HEK293 (cell line): ENCODE measurements around the gene SCN3A.

Experiments used
- CTCF ChIA-PET: fragments of 350-600 bp; formaldehyde crosslinking; extraction: SDS; loops from one replicate; lab custom pipeline; 2021; ENCODE audit warnings: antibody characterized with exemption; lab: Yijun Ruan, JAX
- POLR2A ChIA-PET: fragments of 300-600 bp; formaldehyde crosslinking; extraction: SDS; loops from one replicate; lab custom pipeline; 2020; ENCODE audit warnings: antibody characterized with exemption, inconsistent platforms; lab: Yijun Ruan, JAX
- H3K27ac ChIP-seq: fragments of 200-500 bp; sonication (Bioruptor generic); 2 replicates; pipeline ENCODE4 v1.5.1; 2014; ENCODE audit warnings: low read depth, low read length, control low read depth, inconsistent platforms; ENCODE audit errors: extremely low read depth
- H3K36me3 ChIP-seq, 2 experiments: fragments of 200-500 bp in 1 of 2; sonication (Bioruptor generic) in 1 of 2; 1 replicate in 1 of 2; 2 replicates in 1 of 2; pipeline ENCODE4 v1.5.1; 2014 to 2017; ENCODE audit warnings: inconsistent platforms in 2 of 2, low read length in 2 of 2; ENCODE audit not compliant: control insufficient read depth in 2 of 2, insufficient read depth in 1 of 2
- H3K4me1 ChIP-seq: fragments of 200-500 bp; sonication (Bioruptor generic); 2 replicates; pipeline ENCODE4 v1.5.1; 2014; ENCODE audit warnings: mild to moderate bottlenecking, low read length, inconsistent platforms; ENCODE audit not compliant: control insufficient read depth, insufficient read depth
- H3K4me3 ChIP-seq: 2 replicates; pipeline ENCODE4 v1.5.1; 2011; ENCODE audit warnings: low read depth, mild to moderate bottlenecking, control low read depth, low read length, moderate library complexity
- H3K9me3 ChIP-seq: fragments of 200-500 bp; sonication (Bioruptor generic); 2 replicates; pipeline ENCODE4 v1.5.1; 2014; ENCODE audit warnings: low read depth, low read length, inconsistent platforms; ENCODE audit not compliant: control insufficient read depth, insufficient read depth
- EGR2 ChIP-seq: fragments of 450-650 bp; formaldehyde crosslinking; IDR thresholded peaks from 2 replicates; pipeline ENCODE4 v1.5.1; 2016; ENCODE audit warnings: low read depth, missing biosample characterization, missing genetic modification characterization
- GFI1B ChIP-seq: fragments of 450-650 bp; formaldehyde crosslinking; IDR thresholded peaks from 2 replicates; pipeline ENCODE4 v1.5.1; 2016; ENCODE audit warnings: missing biosample characterization, missing genetic modification characterization
- GLI4 ChIP-seq: fragments of 450-650 bp; formaldehyde crosslinking; IDR thresholded peaks from 2 replicates; pipeline ENCODE4 v1.5.1; 2016; ENCODE audit warnings: missing biosample characterization, missing genetic modification characterization
- HOXD13 ChIP-seq: sonication (generic); formaldehyde crosslinking; IDR thresholded peaks from 2 replicates; pipeline ENCODE4 v1.8.0; 2022; ENCODE audit warnings: missing genetic modification reagents, borderline replicate concordance
- IKZF3 ChIP-seq: fragments of 450-650 bp; IDR thresholded peaks from 2 replicates; pipeline ENCODE4 v1.5.0; 2018; ENCODE audit warnings: missing biosample characterization, mild to moderate bottlenecking, missing genetic modification characterization, moderate library complexity
- SCRT1 ChIP-seq: fragments of 450-650 bp; formaldehyde crosslinking; IDR thresholded peaks from 2 replicates; pipeline ENCODE4 v1.5.1; 2016; ENCODE audit warnings: missing biosample characterization, missing genetic modification characterization, borderline replicate concordance
- ZBTB20 ChIP-seq: fragments of 450-650 bp; formaldehyde crosslinking; IDR thresholded peaks from 2 replicates; pipeline ENCODE4 v1.5.1; 2016; ENCODE audit warnings: missing biosample characterization, missing genetic modification characterization
- ZBTB21 ChIP-seq: fragments of 450-650 bp; formaldehyde crosslinking; IDR thresholded peaks from 2 replicates; pipeline ENCODE4 v1.5.1; 2017; ENCODE audit warnings: missing biosample characterization, missing genetic modification characterization
- ZNF10 ChIP-seq: fragments of 450-650 bp; formaldehyde crosslinking; IDR thresholded peaks from 2 replicates; pipeline ENCODE4 v1.5.1; 2017; ENCODE audit warnings: missing biosample characterization, missing genetic modification characterization
- ZNF146 ChIP-seq: fragments of 450-650 bp; formaldehyde crosslinking; IDR thresholded peaks from 2 replicates; pipeline ENCODE4 v1.5.1; 2016; ENCODE audit warnings: missing biosample characterization, missing genetic modification characterization
- ZNF155 ChIP-seq: fragments of 450-650 bp; formaldehyde crosslinking; IDR thresholded peaks from 2 replicates; pipeline ENCODE4 v1.5.1; 2016; ENCODE audit warnings: missing biosample characterization, missing genetic modification characterization
- ZNF16 ChIP-seq: fragments of 450-650 bp; formaldehyde crosslinking; IDR thresholded peaks from 2 replicates; pipeline ENCODE4 v1.5.1; 2016; ENCODE audit warnings: low read depth, missing biosample characterization, missing genetic modification characterization
- ZNF24 ChIP-seq: fragments of 450-650 bp; formaldehyde crosslinking; IDR thresholded peaks from 2 replicates; pipeline ENCODE4 v1.5.1; 2016; ENCODE audit warnings: missing biosample characterization, missing genetic modification characterization
- ZNF248 ChIP-seq: fragments of 450-650 bp; formaldehyde crosslinking; IDR thresholded peaks from 2 replicates; pipeline ENCODE4 v1.5.1; 2017; ENCODE audit warnings: missing biosample characterization, missing genetic modification characterization
- ZNF266 ChIP-seq: fragments of 450-650 bp; formaldehyde crosslinking; IDR thresholded peaks from 2 replicates; pipeline ENCODE4 v1.5.1; 2016; ENCODE audit warnings: missing biosample characterization, missing genetic modification characterization, low read depth
- ZNF274 ChIP-seq, 2 experiments: fragments of 200-500 bp in 1 of 2; fragments of 450-650 bp in 1 of 2; sonication (Bioruptor generic) in 1 of 2; formaldehyde crosslinking in 1 of 2; IDR thresholded peaks; 2 replicates each; pipeline versions ENCODE4 v1.5.1 to v1.6.1; 2014 to 2016; ENCODE audit warnings: borderline replicate concordance in 1 of 2, inconsistent platforms in 1 of 2, low read length in 1 of 2, missing biosample characterization in 1 of 2, missing genetic modification characterization in 1 of 2
- ZNF302 ChIP-seq: fragments of 450-650 bp; formaldehyde crosslinking; IDR thresholded peaks from 2 replicates; pipeline ENCODE4 v1.5.1; 2016; ENCODE audit warnings: missing biosample characterization, missing genetic modification characterization, low read depth
- ZNF37A ChIP-seq: fragments of 450-650 bp; IDR thresholded peaks from 2 replicates; pipeline ENCODE4 v1.5.1; 2018; ENCODE audit warnings: missing biosample characterization, missing genetic modification characterization
- ZNF433 ChIP-seq: fragments of 450-650 bp; formaldehyde crosslinking; IDR thresholded peaks from 2 replicates; pipeline ENCODE4 v1.5.1; 2016; ENCODE audit warnings: missing biosample characterization, missing genetic modification characterization, low read depth
- ZNF48 ChIP-seq: fragments of 450-650 bp; formaldehyde crosslinking; IDR thresholded peaks from 2 replicates; pipeline ENCODE4 v1.5.1; 2016; ENCODE audit warnings: missing biosample characterization, missing genetic modification characterization
- ZNF530 ChIP-seq: fragments of 450-650 bp; formaldehyde crosslinking; IDR thresholded peaks from 2 replicates; pipeline ENCODE4 v1.5.1; 2016; ENCODE audit warnings: low read depth, missing biosample characterization, missing genetic modification characterization
- ZNF555 ChIP-seq: fragments of 450-650 bp; formaldehyde crosslinking; conservative IDR thresholded peaks from 2 replicates; pipeline ENCODE4 v1.5.1; 2017; ENCODE audit warnings: missing biosample characterization, mild to moderate bottlenecking, missing genetic modification characterization, inconsistent platforms
- ZNF560 ChIP-seq: fragments of 450-650 bp; formaldehyde crosslinking; IDR thresholded peaks from 2 replicates; pipeline ENCODE4 v1.5.1; 2017; ENCODE audit warnings: missing biosample characterization, missing genetic modification characterization, borderline replicate concordance
- ZNF571 ChIP-seq: fragments of 450-650 bp; formaldehyde crosslinking; IDR thresholded peaks from 2 replicates; pipeline ENCODE4 v1.5.0; 2017; ENCODE audit warnings: missing biosample characterization, missing genetic modification characterization
- ZNF596 ChIP-seq: fragments of 450-650 bp; IDR thresholded peaks from 2 replicates; pipeline ENCODE4 v1.5.0; 2018; ENCODE audit warnings: missing biosample characterization, mild to moderate bottlenecking, missing genetic modification characterization, moderate library complexity
- ZNF610 ChIP-seq: fragments of 450-650 bp; formaldehyde crosslinking; IDR thresholded peaks from 2 replicates; pipeline ENCODE4 v1.5.1; 2016; ENCODE audit warnings: missing biosample characterization, missing genetic modification characterization, borderline replicate concordance
- ZNF621 ChIP-seq: fragments of 450-650 bp; formaldehyde crosslinking; IDR thresholded peaks from 2 replicates; pipeline ENCODE4 v1.5.1; 2017; ENCODE audit warnings: missing biosample characterization, missing genetic modification characterization
- ZNF626 ChIP-seq: fragments of 450-650 bp; sonication (Bioruptor Pico); formaldehyde crosslinking; IDR thresholded peaks from 2 replicates; pipeline ENCODE4 v1.5.1; 2018; ENCODE audit warnings: missing biosample characterization, missing genetic modification characterization, inconsistent platforms
- ZNF629 ChIP-seq: fragments of 450-650 bp; formaldehyde crosslinking; IDR thresholded peaks from 2 replicates; pipeline ENCODE4 v1.5.1; 2017; ENCODE audit warnings: missing biosample characterization, missing genetic modification characterization
- ZNF658 ChIP-seq: fragments of 450-650 bp; formaldehyde crosslinking; IDR thresholded peaks from 2 replicates; pipeline ENCODE4; 2016; ENCODE audit warnings: missing biosample characterization, missing genetic modification characterization
- ZNF792 ChIP-seq: fragments of 450-650 bp; formaldehyde crosslinking; IDR thresholded peaks from 2 replicates; pipeline ENCODE4 v1.5.1; 2016; ENCODE audit warnings: missing biosample characterization, missing genetic modification characterization
- ZNF830 ChIP-seq: fragments of 450-650 bp; IDR thresholded peaks from 2 replicates; pipeline ENCODE4 v1.5.0; 2018; ENCODE audit warnings: missing biosample characterization, missing genetic modification characterization, low read depth, mild to moderate bottlenecking, moderate library complexity
- TF ChIP-seq, protein P1 (sequence below): fragments of 450-650 bp; formaldehyde crosslinking; IDR thresholded peaks from 2 replicates; pipeline ENCODE4 v1.5.1; 2016; ENCODE audit warnings: missing biosample characterization, missing genetic modification characterization
- TF ChIP-seq, protein P2 (sequence below): fragments of 450-650 bp; formaldehyde crosslinking; IDR thresholded peaks from 2 replicates; pipeline ENCODE4 v1.5.1; 2016; ENCODE audit warnings: missing biosample characterization, missing genetic modification characterization
- TF ChIP-seq, protein P3 (sequence below): fragments of 450-650 bp; formaldehyde crosslinking; IDR thresholded peaks from 2 replicates; pipeline ENCODE4 v1.5.1; 2016; ENCODE audit warnings: missing biosample characterization, missing genetic modification characterization

SCN3A gene

DNA sequence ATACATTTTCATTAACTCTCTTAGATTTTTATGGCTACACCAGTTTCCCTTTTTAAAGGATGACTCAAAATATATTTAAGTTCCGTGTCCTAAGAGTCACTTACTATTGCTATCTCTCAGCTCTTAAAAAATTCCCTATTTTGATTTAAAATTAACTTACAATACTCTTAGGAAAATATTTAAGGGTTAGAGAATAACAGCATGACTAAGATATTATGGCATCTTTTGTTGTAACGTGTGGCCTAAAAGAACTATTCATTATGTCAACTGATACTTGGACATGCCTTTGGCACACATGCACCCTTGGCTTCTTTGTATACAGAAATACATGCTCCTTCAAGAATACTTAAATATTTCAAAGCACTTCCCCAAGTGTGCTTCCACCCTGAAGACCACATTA lies 42.3 kb downstream of the SCN3A start:
- Histone ChIP-seq H3K9me3 (no peaks in the 10 kb centered on the region), H3K27ac (no peak overlapping the region), H3K4me3 (no peak overlapping the region), H3K4me1 (no peaks in the 10 kb centered on the region), H3K36me3 (no peaks in the 10 kb centered on the region)
- no peak for TF ChIP-seq ZNF37A
- TF ChIP-seq ZNF10 (tag by site-specific recombination) = no peak
- TF ChIP-seq ZNF555 (tag by site-specific recombination) = no peak
- TF ChIP-seq ZBTB21 (tag by site-specific recombination) = no peak
- TF ChIP-seq ZNF830 (tag by site-specific recombination) = no peak
- TF ChIP-seq ZNF792 = no peak
- no peak for TF ChIP-seq GFI1B (tag by site-specific recombination)
- no peak for TF ChIP-seq ZNF274 (IDR thresholded peaks at IDR 0.05; ENCODE audit: low read length)
- TF ChIP-seq ZNF274 (tag by site-specific recombination; IDR thresholded peaks at IDR 0.05; ENCODE audit: borderline replicate concordance) = no peak
- no peak for TF ChIP-seq ZNF16 (tag by site-specific recombination)
- TF ChIP-seq IKZF3 (tag by site-specific recombination) = no peak
- no peak for TF ChIP-seq EGR2 (tag by site-specific recombination)
- no peak for TF ChIP-seq ZNF48 (tag by site-specific recombination)
- no peak for TF ChIP-seq ZNF629
- no peak for TF ChIP-seq ZNF621 (tag by site-specific recombination)
- no peak for TF ChIP-seq ZNF266 (tag by site-specific recombination)
- TF ChIP-seq, protein P1, sequence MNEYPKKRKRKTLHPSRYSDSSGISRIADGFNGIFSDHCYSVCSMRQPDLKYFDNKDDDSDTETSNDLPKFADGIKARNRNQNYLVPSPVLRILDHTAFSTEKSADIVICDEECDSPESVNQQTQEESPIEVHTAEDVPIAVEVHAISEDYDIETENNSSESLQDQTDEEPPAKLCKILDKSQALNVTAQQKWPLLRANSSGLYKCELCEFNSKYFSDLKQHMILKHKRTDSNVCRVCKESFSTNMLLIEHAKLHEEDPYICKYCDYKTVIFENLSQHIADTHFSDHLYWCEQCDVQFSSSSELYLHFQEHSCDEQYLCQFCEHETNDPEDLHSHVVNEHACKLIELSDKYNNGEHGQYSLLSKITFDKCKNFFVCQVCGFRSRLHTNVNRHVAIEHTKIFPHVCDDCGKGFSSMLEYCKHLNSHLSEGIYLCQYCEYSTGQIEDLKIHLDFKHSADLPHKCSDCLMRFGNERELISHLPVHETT = no peak
- no peak for TF ChIP-seq GLI4 (tag by site-specific recombination)
- no peak for TF ChIP-seq ZNF24 (tag by site-specific recombination)
- TF ChIP-seq ZNF248 (tag by site-specific recombination) = no peak
- POLR2A ChIA-PET = no interaction called here
- CTCF ChIA-PET = interaction anchor here (0.8 kb wide), 1 partner anchor 9 kb away, joined by 3 read pairs; no protein-coding TSS in a partner anchor

DNA sequence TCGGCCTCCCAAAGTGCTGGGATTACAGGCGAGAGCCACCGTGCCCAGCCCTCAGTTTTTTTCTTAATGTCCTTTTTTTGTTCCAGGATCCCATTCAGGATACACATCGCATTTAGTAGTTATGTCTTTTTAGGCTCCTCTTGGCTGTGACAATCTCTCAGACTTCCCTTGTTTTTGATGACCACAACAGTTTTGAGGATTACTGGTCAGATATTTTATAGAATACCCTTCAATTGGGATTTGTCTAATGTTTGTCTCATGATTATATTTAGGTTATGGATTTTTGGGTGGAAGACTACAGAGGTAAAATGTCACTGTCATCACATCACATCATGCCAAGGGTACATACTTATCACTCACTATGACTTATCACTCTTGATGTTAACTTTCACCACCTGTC lies 46.7 kb downstream of the SCN3A start:
- Histone ChIP-seq H3K4me3 (no peak overlapping the region), H3K4me1 (no peaks in the 10 kb centered on the region), H3K36me3 (no peaks in the 10 kb centered on the region), H3K9me3 (no peaks in the 10 kb centered on the region), H3K27ac (no peak overlapping the region)
- CTCF ChIA-PET = no interaction called here
- POLR2A ChIA-PET = no interaction called here
- TF ChIP-seq ZNF302 (tag by site-specific recombination) (no peak), ZBTB20 (tag by site-specific recombination) (no peak), ZNF792 (no peak), ZNF146 (tag by site-specific recombination) (no peak), ZNF433 (no peak), ZNF596 (tag by site-specific recombination) (no peak), ZNF530 (tag by site-specific recombination) (no peak), ZNF155 (no peak), ZNF658 (no peak), SCRT1 (tag by site-specific recombination) (no peak), ZNF610 (no peak), ZNF626 (tag by site-specific recombination) (no peak), HOXD13 (no peak), ZNF571 (no peak), ZNF560 (no peak)
- TF ChIP-seq, protein P2, sequence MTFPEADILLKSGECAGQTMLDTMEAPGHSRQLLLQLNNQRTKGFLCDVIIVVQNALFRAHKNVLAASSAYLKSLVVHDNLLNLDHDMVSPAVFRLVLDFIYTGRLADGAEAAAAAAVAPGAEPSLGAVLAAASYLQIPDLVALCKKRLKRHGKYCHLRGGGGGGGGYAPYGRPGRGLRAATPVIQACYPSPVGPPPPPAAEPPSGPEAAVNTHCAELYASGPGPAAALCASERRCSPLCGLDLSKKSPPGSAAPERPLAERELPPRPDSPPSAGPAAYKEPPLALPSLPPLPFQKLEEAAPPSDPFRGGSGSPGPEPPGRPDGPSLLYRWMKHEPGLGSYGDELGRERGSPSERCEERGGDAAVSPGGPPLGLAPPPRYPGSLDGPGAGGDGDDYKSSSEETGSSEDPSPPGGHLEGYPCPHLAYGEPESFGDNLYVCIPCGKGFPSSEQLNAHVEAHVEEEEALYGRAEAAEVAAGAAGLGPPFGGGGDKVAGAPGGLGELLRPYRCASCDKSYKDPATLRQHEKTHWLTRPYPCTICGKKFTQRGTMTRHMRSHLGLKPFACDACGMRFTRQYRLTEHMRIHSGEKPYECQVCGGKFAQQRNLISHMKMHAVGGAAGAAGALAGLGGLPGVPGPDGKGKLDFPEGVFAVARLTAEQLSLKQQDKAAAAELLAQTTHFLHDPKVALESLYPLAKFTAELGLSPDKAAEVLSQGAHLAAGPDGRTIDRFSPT (tag by site-specific recombination) = no peak
- TF ChIP-seq, protein P3, sequence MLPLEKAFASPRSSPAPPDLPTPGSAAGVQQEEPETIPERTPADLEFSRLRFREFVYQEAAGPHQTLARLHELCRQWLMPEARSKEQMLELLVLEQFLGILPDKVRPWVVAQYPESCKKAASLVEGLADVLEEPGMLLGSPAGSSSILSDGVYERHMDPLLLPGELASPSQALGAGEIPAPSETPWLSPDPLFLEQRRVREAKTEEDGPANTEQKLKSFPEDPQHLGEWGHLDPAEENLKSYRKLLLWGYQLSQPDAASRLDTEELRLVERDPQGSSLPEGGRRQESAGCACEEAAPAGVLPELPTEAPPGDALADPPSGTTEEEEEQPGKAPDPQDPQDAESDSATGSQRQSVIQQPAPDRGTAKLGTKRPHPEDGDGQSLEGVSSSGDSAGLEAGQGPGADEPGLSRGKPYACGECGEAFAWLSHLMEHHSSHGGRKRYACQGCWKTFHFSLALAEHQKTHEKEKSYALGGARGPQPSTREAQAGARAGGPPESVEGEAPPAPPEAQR = no peak
